HG02870 (cell line): ENCODE results near the gene KCNA2.

Experiments
- ATAC-seq: cut with Tn5 transposase; IDR thresholded peaks from one replicate; pipeline ENCODE4 v1.9.1; 2021; ENCODE audit warnings: mild to moderate bottlenecking, moderate library complexity; ENCODE audit not compliant: unreplicated experiment

Gene KCNA2

GRCh38 chr1:110604586-110605148, 1.5 kb downstream of the KCNA2 start:
- ATAC-seq, result no peak

- no peak for ATAC-seq
Observed at GRCh38 chr1:110603058-110603457, 3.1 kb downstream of the KCNA2 start.

DNA sequence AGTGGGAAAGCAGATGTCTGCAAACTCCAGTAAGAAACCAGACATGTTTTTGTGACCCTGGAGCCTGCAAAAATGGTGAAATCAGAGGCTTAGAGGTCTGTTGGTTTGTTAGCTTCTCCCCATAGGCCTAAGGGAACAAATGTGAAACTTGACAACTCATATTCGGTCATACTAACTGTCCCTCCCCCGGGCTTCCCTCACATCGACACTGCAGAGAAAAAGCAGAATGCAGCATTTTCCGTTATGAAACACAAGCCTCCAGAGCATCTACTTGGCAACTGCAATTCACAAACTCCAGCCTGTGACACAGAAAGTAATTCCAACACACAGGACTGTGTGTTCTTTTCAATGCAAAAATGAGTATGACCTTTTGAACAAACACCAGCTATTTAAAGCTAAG, 3.7 kb downstream of the KCNA2 start:
- no peak for ATAC-seq

DNA sequence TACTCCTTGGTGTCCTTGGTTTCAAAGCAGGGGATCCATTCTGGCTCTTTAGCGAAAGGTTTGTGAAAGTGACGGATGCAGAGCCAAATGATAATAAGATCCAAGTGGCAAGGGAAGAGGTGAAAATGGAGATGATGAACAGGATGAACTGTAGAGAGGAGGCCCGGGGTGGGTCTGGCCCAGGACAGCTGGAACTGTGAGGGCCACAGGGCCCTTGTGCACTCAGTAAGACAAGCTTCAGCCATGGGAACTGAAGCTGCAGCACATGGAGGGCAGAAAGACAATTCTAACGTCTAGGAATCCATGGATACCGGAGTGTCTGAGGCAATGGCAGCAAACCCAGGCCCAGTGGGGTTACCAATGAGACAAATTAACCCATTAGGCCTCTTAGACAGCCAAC, 4.8 kb downstream of the KCNA2 start:
- ATAC-seq, result no peak

DNA sequence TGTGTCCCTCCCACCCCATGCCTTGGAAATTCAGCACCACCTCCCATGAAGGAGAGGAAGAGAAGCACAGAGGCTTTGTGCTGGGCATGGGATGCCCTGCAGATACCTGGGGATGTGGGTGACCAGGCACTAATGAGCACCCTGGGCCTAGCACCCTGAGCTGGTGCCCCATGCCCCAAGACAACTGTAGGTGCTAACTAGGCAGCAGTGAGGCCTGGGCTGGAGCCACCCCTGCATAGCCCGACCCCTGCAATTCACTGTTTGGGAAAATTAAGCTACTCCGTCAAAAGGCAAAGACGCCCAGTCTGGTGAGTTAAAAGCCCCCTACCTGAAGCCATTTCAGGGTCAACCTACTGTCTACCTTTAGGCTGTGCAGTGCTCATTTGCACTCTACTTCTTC, 5.4 kb downstream of the KCNA2 start:
- ATAC-seq, result no peak

- no peak for ATAC-seq
Observed at GRCh38 chr1:110597966-110598365, 8.2 kb downstream of the KCNA2 start.

DNA sequence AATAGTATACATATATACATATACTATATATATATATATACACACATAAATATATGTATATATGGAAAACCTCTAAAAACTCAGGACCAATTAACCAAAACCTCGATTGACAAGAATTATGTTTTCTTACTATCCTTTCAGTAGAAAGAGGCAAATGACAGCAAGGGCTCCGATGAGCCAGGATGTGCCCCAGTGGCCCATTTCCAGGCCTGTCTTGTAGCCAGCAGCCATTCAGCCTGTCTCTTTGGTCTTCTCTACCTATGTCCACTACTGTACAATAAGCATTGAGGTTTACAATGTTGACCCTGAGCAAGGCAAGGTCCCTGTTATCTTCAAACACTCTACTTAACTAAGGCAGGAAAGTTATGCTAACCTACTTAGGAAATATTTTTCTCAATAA, 9.8 kb downstream of the KCNA2 start:
- ATAC-seq, result no peak

GRCh38 chr1:110595353-110595710, 10.8 kb downstream of the KCNA2 start:
- no peak for ATAC-seq

DNA sequence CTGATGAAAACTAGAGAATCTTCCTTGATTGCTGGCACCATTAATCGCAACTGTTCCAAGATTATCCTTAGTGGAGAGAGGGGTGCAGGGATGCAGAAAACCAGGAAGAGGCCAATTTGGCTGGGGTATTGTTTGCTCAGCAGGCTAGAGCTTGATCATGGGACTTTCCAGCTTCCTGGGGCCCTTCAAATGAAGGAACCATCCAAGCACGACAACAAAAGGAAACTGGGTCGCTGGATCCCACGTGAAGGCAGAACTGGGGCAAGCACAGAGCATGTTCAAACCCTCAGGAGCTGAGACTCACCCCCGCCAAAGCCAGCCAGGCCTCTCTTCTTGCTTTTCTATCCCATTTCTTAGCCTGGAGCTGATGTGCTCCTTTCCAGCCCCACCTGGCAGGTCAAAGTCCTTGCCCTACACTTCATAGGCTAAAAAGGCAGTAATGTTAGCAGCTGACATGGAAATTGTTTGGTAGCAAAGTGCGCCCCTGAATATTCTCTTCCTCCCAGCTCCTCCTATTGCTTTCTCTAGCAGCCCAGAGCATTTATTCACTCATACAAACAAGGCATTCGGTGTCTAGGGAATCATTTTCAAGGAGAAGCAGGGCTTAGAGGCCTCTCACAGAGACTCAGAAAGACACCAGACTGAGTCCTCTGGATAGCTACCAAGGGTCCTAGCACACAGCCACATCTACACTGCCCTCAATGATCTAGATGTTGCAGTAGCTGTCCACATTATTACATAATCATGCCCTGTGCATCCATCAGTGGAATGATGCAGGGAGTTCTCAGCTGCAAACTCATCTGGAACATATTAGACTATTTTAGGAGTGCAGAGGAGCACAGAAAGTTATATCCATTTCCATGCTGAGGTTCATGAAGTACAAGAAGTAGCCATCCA, 11.5 kb downstream of the KCNA2 start:
- ATAC-seq, result no peak

GRCh38 chr1:110593902-110594301, 12.3 kb downstream of the KCNA2 start:
- ATAC-seq, result no peak

- no peak for ATAC-seq
Observed at GRCh38 chr1:110591956-110592355, 14.2 kb downstream of the KCNA2 start.

DNA sequence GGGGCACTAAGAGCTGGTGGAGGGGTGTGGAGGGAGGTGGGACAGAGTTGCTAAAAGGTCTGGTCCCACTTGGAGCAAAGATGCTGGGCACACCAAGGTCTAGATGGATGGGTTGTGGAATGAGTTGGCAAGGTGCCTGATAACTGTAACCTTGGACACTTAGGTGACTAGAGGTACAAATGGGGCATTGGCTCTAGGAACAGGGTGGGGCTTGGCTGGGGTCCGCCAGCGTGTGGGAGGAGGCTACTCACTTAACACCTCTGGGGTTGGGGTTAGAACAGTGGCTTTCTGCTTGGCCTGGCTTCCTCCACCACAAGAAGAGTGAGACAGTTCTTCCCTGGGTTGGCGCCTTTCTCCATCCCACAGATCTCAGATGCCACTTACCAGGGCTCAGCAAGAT, 17.2 kb downstream of the KCNA2 start:
- ATAC-seq, result no peak

- ATAC-seq, result no peak
Observed at GRCh38 chr1:110588486-110588885, 17.7 kb downstream of the KCNA2 start.

DNA sequence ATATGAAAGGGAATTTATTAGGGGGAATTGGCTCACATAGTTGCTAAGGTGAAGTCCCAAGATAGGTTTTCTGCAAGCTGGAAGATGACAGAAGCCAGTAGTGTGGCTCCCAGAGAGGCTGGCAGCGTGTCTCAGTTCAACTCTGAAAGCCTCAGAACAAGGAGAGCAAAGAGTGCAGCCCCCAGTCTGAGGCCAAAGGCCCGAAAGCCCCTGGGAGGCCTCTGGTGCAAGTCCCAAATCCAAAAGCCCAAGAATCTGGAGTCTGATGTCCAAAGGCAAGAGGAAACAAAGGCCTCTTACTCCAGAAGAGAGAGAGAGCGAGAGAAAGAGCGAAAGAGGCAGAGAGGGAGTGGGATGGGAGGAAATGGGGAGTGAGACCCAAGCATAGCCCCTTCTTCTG, 18.3 kb downstream of the KCNA2 start:
- ATAC-seq, result no peak

- ATAC-seq, result no peak
Observed at GRCh38 chr1:110585481-110585880, 20.7 kb downstream of the KCNA2 start.

DNA sequence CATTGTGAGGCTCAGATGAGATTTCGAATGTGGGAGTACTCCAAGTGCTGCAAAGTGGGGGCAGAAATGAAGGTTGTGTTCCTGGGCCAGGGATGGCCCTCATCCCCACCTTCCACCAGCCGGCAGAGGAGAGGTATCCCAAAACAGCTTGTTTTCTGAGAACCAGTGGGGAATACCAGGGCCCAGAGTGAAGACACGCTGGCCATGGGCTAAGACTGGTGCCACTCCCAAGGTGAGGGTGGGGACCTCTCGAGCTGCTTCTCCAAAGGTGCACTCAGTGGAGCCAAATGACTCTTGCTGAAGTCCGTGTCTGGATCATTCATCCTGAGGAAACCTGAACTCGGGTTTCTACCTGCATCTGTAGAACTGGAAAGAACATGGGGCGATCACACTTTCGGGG, 22.1 kb downstream of the KCNA2 start:
- ATAC-seq, result no peak

DNA sequence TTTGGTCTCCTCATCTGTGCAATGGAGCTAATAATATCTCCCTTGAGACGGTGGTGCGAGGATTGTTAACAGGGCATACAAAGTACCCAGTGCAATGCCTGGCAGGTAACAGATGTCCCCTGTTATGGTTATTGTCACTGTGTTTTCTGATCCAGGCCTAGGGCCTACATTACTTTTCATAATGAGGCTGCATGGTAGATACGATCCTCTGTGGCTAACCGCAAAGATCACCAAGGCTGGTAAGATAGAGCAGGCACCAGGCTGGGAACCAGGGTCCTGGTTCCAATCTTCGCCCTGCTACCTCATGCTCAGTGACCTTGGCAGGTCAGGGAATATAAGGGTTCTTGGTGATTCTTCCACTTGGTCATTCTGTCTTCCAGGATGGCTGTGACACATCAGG, 22.7 kb downstream of the KCNA2 start:
- no peak for ATAC-seq

DNA sequence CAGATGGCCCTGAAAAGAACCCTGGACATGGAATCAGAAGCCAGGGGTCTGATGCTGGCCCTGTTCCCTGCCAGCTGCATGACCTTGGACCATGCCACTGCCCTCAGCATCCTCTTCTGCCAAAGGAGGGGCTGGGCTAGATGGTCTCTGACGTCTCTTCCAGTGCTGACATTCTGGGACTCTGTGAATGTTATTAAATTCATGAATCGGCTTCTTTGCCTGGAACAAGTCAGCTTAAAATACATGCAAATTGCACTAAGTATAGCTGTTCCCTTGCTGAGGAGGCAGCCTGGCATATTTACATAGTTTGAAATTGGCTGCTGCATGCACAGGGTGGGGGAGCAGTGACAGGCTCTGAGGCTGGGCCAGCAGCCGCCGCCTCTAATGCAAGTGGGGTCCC, 23.8 kb downstream of the KCNA2 start:
- no peak for ATAC-seq

GRCh38 chr1:110581682-110582145, 24.4 kb downstream of the KCNA2 start:
- ATAC-seq, result no peak

DNA sequence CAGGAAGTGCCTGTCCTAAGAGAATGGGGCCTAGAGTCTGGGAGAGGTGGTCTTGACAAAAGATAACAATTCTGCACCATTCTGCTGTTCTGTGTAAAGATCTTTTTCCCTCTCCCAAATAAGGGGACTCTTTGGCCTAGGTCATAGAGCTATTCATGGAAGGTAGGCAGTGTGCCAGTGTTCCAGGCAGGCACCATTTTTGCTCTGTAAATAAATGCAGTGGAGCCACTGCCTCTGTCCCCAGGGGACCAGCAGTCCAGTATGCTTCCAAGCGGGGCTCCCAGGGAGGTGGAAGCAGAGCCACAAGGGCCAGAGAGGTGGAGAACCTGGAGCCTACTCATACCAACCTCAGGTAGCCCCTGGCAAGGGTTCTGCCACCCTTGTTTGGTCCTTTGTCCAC, 25.9 kb downstream of the KCNA2 start:
- ATAC-seq, result no peak

GRCh38 chr1:110579460-110579859, 26.7 kb downstream of the KCNA2 start:
- no peak for ATAC-seq

DNA sequence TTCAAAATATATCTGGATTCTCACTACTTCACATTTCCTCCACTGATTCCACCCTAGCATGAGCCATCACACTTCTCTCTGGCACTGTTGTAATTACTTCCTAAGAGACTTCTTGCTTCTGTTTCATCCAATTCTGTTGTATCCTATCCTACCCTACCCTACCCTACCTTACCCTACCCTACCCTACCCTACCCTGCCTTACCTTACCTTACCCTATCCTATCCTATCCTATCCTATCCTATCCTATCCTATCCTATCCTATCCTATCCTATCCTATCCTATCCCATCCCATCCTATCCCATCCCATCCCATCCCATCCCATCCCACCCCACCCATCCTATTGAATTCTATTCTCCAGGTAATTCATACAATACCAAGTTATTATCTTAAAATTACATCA, 29.7 kb downstream of the KCNA2 start:
- no peak for ATAC-seq

GRCh38 chr1:110573314-110573713, 32.8 kb downstream of the KCNA2 start:
- no peak for ATAC-seq
